K562 (cell line): Measurements from ENCODE around the gene FUT9. TPM values are rescaled to one million over a fixed set of nuclear protein-coding genes. Genes with fewer than 3 reads are reported as not detected.

ENCODE experiments used
- ATAC-seq: fragments of 200-7000 bp; cut with Tn5 transposase; 3 replicates; pipeline ENCODE4 v1.9.1; 2020; ENCODE audit warnings: moderate library complexity
- BruUV-seq: library from RNA; stranded (reverse); fragments of 400-500 nt; replicated peaks from 2 replicates; lab custom pipeline; 2021; lab: Mats Ljungman, UMichigan
- CTCF ChIA-PET: fragments of 300-600 bp; formaldehyde crosslinking; extraction: SDS; loops from one replicate; lab custom pipeline; 2021; ENCODE audit warnings: low intra/inter-chr PET ratio; lab: Yijun Ruan, JAX
- POLR2A ChIA-PET: fragments of 300-600, 350-650 bp; sonication (Branson Sonifier 250); formaldehyde crosslinking; extraction: SDS; loops from one replicate; lab custom pipeline; 2021; ENCODE audit warnings: antibody characterized with exemption, inconsistent platforms; lab: Yijun Ruan, JAX
- DNase-seq, 4 experiments: peaks; one replicate each; pipeline versions ENCODE4 v3.0.0 to v3.0.0-alpha.2; 2011 to 2018; ENCODE audit warnings: low spot score in 3 of 4, mixed read lengths in 3 of 4; ENCODE audit errors: extremely low read depth in 1 of 4
- FAIRE-seq: peaks from 2 replicates; lab custom pipeline; 2011; peaks lifted over from hg19 to GRCh38; lab: Jason Lieb, UNC
- H2AFZ ChIP-seq: 2 replicates; pipeline ENCODE4 v1.6.0; 2011; ENCODE audit warnings: low read depth, low read length, control low read depth, inconsistent platforms
- H3K27ac ChIP-seq: fragments of 200-600 bp; 3 replicates; pipeline ENCODE4 v1.8.0; 2011; ENCODE audit warnings: low read depth, mild to moderate bottlenecking, control low read depth, inconsistent platforms, low read length, moderate library complexity, mixed read lengths; ENCODE audit errors: extremely low read depth
- H3K27me3 ChIP-seq, 2 experiments: fragments of 300-600 bp in 1 of 2; 2 replicates in 1 of 2; 3 replicates in 1 of 2; pipeline versions ENCODE4 v1.6.0 to v1.8.0; 2011; ENCODE audit warnings: inconsistent platforms in 2 of 2, low read length in 2 of 2, mild to moderate bottlenecking in 1 of 2, mixed read lengths in 1 of 2, moderate library complexity in 1 of 2; ENCODE audit not compliant: control insufficient read depth in 2 of 2, insufficient read depth in 2 of 2
- H3K36me3 ChIP-seq: fragments of 300-600 bp; 3 replicates; pipeline ENCODE4 v1.8.0; 2011; ENCODE audit warnings: mild to moderate bottlenecking, low read length, inconsistent platforms; ENCODE audit not compliant: control insufficient read depth, insufficient read depth
- H3K4me1 ChIP-seq, 2 experiments: fragments of 200-600 bp in 1 of 2; replicated peaks in 1 of 2; 2 replicates in 1 of 2; 3 replicates in 1 of 2; pipeline versions ENCODE4 v1.5.1 to v1.8.0; 2011; ENCODE audit warnings: inconsistent platforms in 2 of 2, low read length in 2 of 2, mild to moderate bottlenecking in 1 of 2, mixed read lengths in 1 of 2, moderate library complexity in 1 of 2; ENCODE audit not compliant: control insufficient read depth in 2 of 2, insufficient read depth in 2 of 2
- H3K4me2 ChIP-seq: 2 replicates; pipeline ENCODE4 v1.6.1; 2011; ENCODE audit warnings: low read length, control low read depth, inconsistent platforms, mixed read lengths; ENCODE audit not compliant: insufficient read depth
- H3K4me3 ChIP-seq: fragments of 200-600 bp; sonication (generic), shearing (Covaris generic); 2 replicates; pipeline ENCODE4 v1.5.1; 2016; ENCODE audit warnings: control low read depth, inconsistent platforms
- H3K79me2 ChIP-seq: fragments of 200-600 bp; 3 replicates; pipeline ENCODE4 v1.8.0; 2011; ENCODE audit warnings: low read length, inconsistent platforms; ENCODE audit not compliant: control insufficient read depth, insufficient read depth
- H3K9ac ChIP-seq, 2 experiments: 2 replicates each; pipeline versions ENCODE4 v1.6.0 to v1.6.1; 2011; ENCODE audit warnings: low read depth in 2 of 2, low read length in 2 of 2, control low read depth in 1 of 2, inconsistent platforms in 1 of 2, mild to moderate bottlenecking in 1 of 2, mixed read lengths in 1 of 2; ENCODE audit not compliant: insufficient read depth in 1 of 2
- H3K9me1 ChIP-seq: one replicate; pipeline ENCODE4 v1.6.0; 2011; ENCODE audit warnings: inconsistent platforms, mild to moderate bottlenecking, low read length, moderate library complexity; ENCODE audit not compliant: control insufficient read depth, insufficient read depth
- H3K9me3 ChIP-seq: replicated peaks from 2 replicates; pipeline ENCODE4 v1.5.1; 2011; ENCODE audit warnings: low read depth, low read length, inconsistent platforms; ENCODE audit not compliant: control insufficient read depth, insufficient read depth
- H4K20me1 ChIP-seq: replicated peaks from 2 replicates; pipeline ENCODE4 v1.6.1; 2011; ENCODE audit warnings: low read length, inconsistent platforms, mixed read lengths; ENCODE audit not compliant: control insufficient read depth, insufficient read depth
- EP400 ChIP-seq: fragments of 450-650 bp; IDR thresholded peaks from 2 replicates; pipeline ENCODE4 v1.6.1; 2017; ENCODE audit warnings: antibody characterized with exemption, mild to moderate bottlenecking, moderate library complexity
- FOXJ2 ChIP-seq: fragments of 200-800 bp; sonication (Bioruptor generic); IDR thresholded peaks from 2 replicates; pipeline ENCODE4 v1.6.1; 2016; ENCODE audit warnings: missing genetic modification characterization, missing compliant biosample characterization
- NR2C2 ChIP-seq, 2 experiments: fragments of 200-800 bp in 1 of 2; sonication (Bioruptor generic) in 1 of 2; sonication (generic) in 1 of 2; formaldehyde crosslinking in 1 of 2; IDR thresholded peaks; 2 replicates each; pipeline versions ENCODE4 v1.6.1 to v1.8.0; 2016 to 2022; ENCODE audit warnings: mild to moderate bottlenecking in 1 of 2, missing compliant biosample characterization in 1 of 2, missing genetic modification characterization in 1 of 2, missing genetic modification reagents in 1 of 2
- NUFIP1 ChIP-seq: fragments of 450-650 bp; IDR thresholded peaks from 2 replicates; pipeline ENCODE4 v1.6.1; 2018; ENCODE audit not compliant: partially characterized antibody
- SP1 ChIP-seq: sonication (generic); formaldehyde crosslinking; IDR thresholded peaks from 2 replicates; pipeline ENCODE4 v1.8.1; 2022; ENCODE audit warnings: mild to moderate bottlenecking, missing genetic modification reagents
- TFAM ChIP-seq: fragments of 250-450 bp; sonication (Bioruptor Pico); conservative IDR thresholded peaks from 2 replicates; pipeline ENCODE4 v1.5.0; 2021; ENCODE audit warnings: mild to moderate bottlenecking, moderate library complexity
- ZBTB33 ChIP-seq: sonication (generic); formaldehyde crosslinking; IDR thresholded peaks from 2 replicates; pipeline ENCODE4 v1.8.1; 2023; ENCODE audit warnings: mild to moderate bottlenecking, missing genetic modification reagents
- ZSCAN29 ChIP-seq: fragments of 450-650 bp; IDR thresholded peaks from 2 replicates; pipeline ENCODE4 v1.6.1; 2017
- WGBS: fragments of 100-300 bp; shearing (Covaris generic); methylation state at CpG from one replicate; pipeline ENCODE4 v1.1.6; 2016; ENCODE audit warnings: low coverage, mixed read lengths; ENCODE audit not compliant: insufficient coverage; ENCODE audit errors: missing lambda C conversion rate; 5-methylcytosine and 5-hydroxymethylcytosine counted together
- in situ Hi-C: fragments of 300-500 bp; cut with MboI; formaldehyde crosslinking; loops from 4 replicates; pipeline ENCODE4 v1.15.0; 2018; ENCODE audit warnings: inconsistent platforms, mixed read lengths
- intact Hi-C: fragments of 100-400 bp; cut with micrococcal nuclease; formaldehyde crosslinking; loops from 2 replicates; pipeline ENCODE4 v1.14.2; 2022
- polyA plus RNA-seq, 8 experiments: library from polyadenylated mRNA; depleted of rRNA in 4 of 8; stranded (reverse) in 5 of 8; unstranded in 3 of 8; fragments of >200 nt; fragmentation: Nextera tagmentation in 2 of 8; fragmentation: Illumina TruSeq in 1 of 8; extraction: Ambion mirVana in 2 of 8; extraction: Trizol in 1 of 8; gene quantifications; 2 replicates each; pipeline versions ENCODE4 v1.2.1 to v1.2.3, GENCODE V29; 2011 to 2014; ENCODE audit warnings: inconsistent platforms in 1 of 8, missing spikeins in 1 of 8
- total RNA-seq, 7 experiments: library from RNA; depleted of rRNA in 6 of 7; stranded (reverse); fragments of >200 nt in 6 of 7; fragmentation: Illumina TruSeq in 2 of 7; extraction: Trizol in 2 of 7; gene quantifications; 2 replicates each; pipeline versions ENCODE4 v1.2.1 to v1.2.3, GENCODE V29; 2011 to 2021; ENCODE audit warnings: low replicate concordance in 1 of 7
- TF ChIP-seq, protein P1 (sequence below): fragments of 450-650 bp; IDR thresholded peaks from 2 replicates; pipeline ENCODE4 v1.6.1; 2017; ENCODE audit warnings: antibody characterized with exemption, mild to moderate bottlenecking
- TF ChIP-seq, protein P2 (sequence below): fragments of 250-450 bp; sonication (Bioruptor Pico); IDR thresholded peaks from 2 replicates; pipeline ENCODE4 v1.8.0; 2022; ENCODE audit warnings: inconsistent platforms

FUT9 gene
- total and polyA plus RNA-seq, 9 of the 15 experiments (the other 6 are each of a cell fraction or from before 2014, with no cell fraction given) = not detected

- POLR2A ChIA-PET = no interaction called here
- no peak for FAIRE-seq
- Histone ChIP-seq H3K9me1 (no peaks in the 10 kb centered on the region), H2AFZ (no peak overlapping the region), H3K27me3 (no peaks in the 10 kb centered on the region), H3K27ac (no peak overlapping the region), H3K4me3 (no peak overlapping the region), H3K9ac (no peak overlapping the region), H4K20me1 (no peaks in the 10 kb centered on the region), H3K79me2 (no peaks in the 10 kb centered on the region), H3K9me3 (0 out of 2 replicates have a peak, but pooled peaks cover 1% of the 10 kb centered on the region), H3K4me1 (no peaks in the 10 kb centered on the region), H3K4me2 (no peak overlapping the region), H3K36me3 (no peaks in the 10 kb centered on the region)
- CTCF ChIA-PET = no interaction called here
- intact Hi-C loops (no loop called here), in situ Hi-C loops (no loop called here)
- DNase-seq = no peak
- no peak for ATAC-seq
- 0% methylated on average over 1 of the region's 1 CpG for WGBS
- BruUV-seq = no TSS peak
- TF ChIP-seq, protein P1, sequence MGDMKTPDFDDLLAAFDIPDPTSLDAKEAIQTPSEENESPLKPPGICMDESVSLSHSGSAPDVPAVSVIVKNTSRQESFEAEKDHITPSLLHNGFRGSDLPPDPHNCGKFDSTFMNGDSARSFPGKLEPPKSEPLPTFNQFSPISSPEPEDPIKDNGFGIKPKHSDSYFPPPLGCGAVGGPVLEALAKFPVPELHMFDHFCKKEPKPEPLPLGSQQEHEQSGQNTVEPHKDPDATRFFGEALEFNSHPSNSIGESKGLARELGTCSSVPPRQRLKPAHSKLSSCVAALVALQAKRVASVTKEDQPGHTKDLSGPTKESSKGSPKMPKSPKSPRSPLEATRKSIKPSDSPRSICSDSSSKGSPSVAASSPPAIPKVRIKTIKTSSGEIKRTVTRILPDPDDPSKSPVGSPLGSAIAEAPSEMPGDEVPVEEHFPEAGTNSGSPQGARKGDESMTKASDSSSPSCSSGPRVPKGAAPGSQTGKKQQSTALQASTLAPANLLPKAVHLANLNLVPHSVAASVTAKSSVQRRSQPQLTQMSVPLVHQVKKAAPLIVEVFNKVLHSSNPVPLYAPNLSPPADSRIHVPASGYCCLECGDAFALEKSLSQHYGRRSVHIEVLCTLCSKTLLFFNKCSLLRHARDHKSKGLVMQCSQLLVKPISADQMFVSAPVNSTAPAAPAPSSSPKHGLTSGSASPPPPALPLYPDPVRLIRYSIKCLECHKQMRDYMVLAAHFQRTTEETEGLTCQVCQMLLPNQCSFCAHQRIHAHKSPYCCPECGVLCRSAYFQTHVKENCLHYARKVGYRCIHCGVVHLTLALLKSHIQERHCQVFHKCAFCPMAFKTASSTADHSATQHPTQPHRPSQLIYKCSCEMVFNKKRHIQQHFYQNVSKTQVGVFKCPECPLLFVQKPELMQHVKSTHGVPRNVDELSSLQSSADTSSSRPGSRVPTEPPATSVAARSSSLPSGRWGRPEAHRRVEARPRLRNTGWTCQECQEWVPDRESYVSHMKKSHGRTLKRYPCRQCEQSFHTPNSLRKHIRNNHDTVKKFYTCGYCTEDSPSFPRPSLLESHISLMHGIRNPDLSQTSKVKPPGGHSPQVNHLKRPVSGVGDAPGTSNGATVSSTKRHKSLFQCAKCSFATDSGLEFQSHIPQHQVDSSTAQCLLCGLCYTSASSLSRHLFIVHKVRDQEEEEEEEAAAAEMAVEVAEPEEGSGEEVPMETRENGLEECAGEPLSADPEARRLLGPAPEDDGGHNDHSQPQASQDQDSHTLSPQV = no peak
- no peak for TF ChIP-seq NR2C2 (CRISPR knock-in tag; IDR thresholded peaks at IDR 0.05)
- TF ChIP-seq NR2C2 (tag; IDR thresholded peaks at IDR 0.05) = no peak
- TF ChIP-seq ZSCAN29 = no peak
- no peak for TF ChIP-seq ZBTB33 (CRISPR knock-in tag)
- TF ChIP-seq EP400 = no peak
- no peak for TF ChIP-seq SP1 (CRISPR knock-in tag)
- TF ChIP-seq NUFIP1 = no peak
- TF ChIP-seq, protein P2, sequence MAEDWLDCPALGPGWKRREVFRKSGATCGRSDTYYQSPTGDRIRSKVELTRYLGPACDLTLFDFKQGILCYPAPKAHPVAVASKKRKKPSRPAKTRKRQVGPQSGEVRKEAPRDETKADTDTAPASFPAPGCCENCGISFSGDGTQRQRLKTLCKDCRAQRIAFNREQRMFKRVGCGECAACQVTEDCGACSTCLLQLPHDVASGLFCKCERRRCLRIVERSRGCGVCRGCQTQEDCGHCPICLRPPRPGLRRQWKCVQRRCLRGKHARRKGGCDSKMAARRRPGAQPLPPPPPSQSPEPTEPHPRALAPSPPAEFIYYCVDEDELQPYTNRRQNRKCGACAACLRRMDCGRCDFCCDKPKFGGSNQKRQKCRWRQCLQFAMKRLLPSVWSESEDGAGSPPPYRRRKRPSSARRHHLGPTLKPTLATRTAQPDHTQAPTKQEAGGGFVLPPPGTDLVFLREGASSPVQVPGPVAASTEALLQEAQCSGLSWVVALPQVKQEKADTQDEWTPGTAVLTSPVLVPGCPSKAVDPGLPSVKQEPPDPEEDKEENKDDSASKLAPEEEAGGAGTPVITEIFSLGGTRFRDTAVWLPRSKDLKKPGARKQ (CRISPR knock-in tag) = no peak
- no peak for TF ChIP-seq TFAM (CRISPR knock-in tag)
- no peak for TF ChIP-seq FOXJ2 (tag)
Observed at GRCh38 chr6:96075826-96076225, 60.1 kb downstream of the FUT9 start.
